Measurements from ENCODE around the gene NOL3. TPM values are rescaled to one million over a fixed set of nuclear protein-coding genes. Genes with fewer than 3 reads are reported as not detected.

The NOL3 gene
- total and polyA plus RNA-seq, 4 donors = 25.3 to 51.9 (median 41.2) TPM

GRCh38 chr16:67186550-67186950 lies 16.2 kb downstream of the NOL3 start:
- no peak for TF ChIP-seq CTCF (IDR thresholded peaks at IDR 0.05; ENCODE audit: control extremely low read depth, extremely low read depth)
- DNase-seq = no peak
- 60 to 61% methylated on average over 5 of the region's 5 CpGs for WGBS, 2 donors
- Histone ChIP-seq H3K4me3 (no peak overlapping the region), H3K36me3 (ENCODE audit: control insufficient read depth in 4 of 4, insufficient read depth in 4 of 4, low read length in 4 of 4) (no peaks in the 10 kb centered on the region), H3K9me3 (ENCODE audit: control insufficient read depth in 4 of 4, insufficient read depth in 3 of 4, low read length in 3 of 4) (no peaks in the 10 kb centered on the region), H3K27me3 (ENCODE audit: control insufficient read depth in 3 of 3, insufficient read depth in 3 of 3, low read length in 2 of 3) (no peaks in the 10 kb centered on the region), H3K4me1 (ENCODE audit: control insufficient read depth in 5 of 5, insufficient read depth in 5 of 5, low read length in 5 of 5) (peaks cover 2 to 36% (median 17%) of the 10 kb centered on the region in 5 donors), H3K9ac (ENCODE audit: insufficient read depth in 1 of 2, low read length in 2 of 2) (no peak overlapping the region), H3K27ac (ENCODE audit: low read depth in 1 of 2, low read length in 1 of 2) (no peak overlapping the region)
- no peak for ATAC-seq (ENCODE audit: insufficient read depth, low FRiP score)

GRCh38 chr16:67187175-67187890 lies 17.0 kb downstream of the NOL3 start:
- H3K36me3 ChIP-seq (ENCODE audit: control insufficient read depth in 4 of 4, insufficient read depth in 4 of 4, low read length in 4 of 4) = no peaks in the 10 kb centered on the region
- WGBS, 2 donors = 86 to 91% methylated on average over 25 to 26 of the region's 26 CpGs
- no peak for DNase-seq
- no peak overlapping the region for H3K27ac ChIP-seq (ENCODE audit: low read depth in 1 of 2, low read length in 1 of 2)
- H3K9ac ChIP-seq (ENCODE audit: insufficient read depth in 1 of 2, low read length in 2 of 2) = no peak overlapping the region
- peaks cover 2 to 38% (median 17%) of the 10 kb centered on the region in 5 donors for H3K4me1 ChIP-seq (ENCODE audit: control insufficient read depth in 5 of 5, insufficient read depth in 5 of 5, low read length in 5 of 5)
- TF ChIP-seq CTCF (IDR thresholded peaks at IDR 0.05; ENCODE audit: control extremely low read depth, extremely low read depth) = no peak
- H3K4me3 ChIP-seq = no peak overlapping the region
- no peaks in the 10 kb centered on the region for H3K27me3 ChIP-seq (ENCODE audit: control insufficient read depth in 3 of 3, insufficient read depth in 3 of 3, low read length in 2 of 3)
- no peaks in the 10 kb centered on the region for H3K9me3 ChIP-seq (ENCODE audit: control insufficient read depth in 4 of 4, insufficient read depth in 3 of 4, low read length in 3 of 4)
- no peak for ATAC-seq (ENCODE audit: insufficient read depth, low FRiP score)

GRCh38 chr16:67188323-67188722 lies 18.0 kb downstream of the NOL3 start:
- ATAC-seq (ENCODE audit: insufficient read depth, low FRiP score) (no peak), DNase-seq (no peak)
- TF ChIP-seq CTCF (IDR thresholded peaks at IDR 0.05; ENCODE audit: control extremely low read depth, extremely low read depth) = no peak
- Histone ChIP-seq H3K4me3 (no peak overlapping the region), H3K9ac (ENCODE audit: insufficient read depth in 1 of 2, low read length in 2 of 2) (no peak overlapping the region), H3K36me3 (ENCODE audit: control insufficient read depth in 4 of 4, insufficient read depth in 4 of 4, low read length in 4 of 4) (no peaks in the 10 kb centered on the region), H3K9me3 (ENCODE audit: control insufficient read depth in 4 of 4, insufficient read depth in 3 of 4, low read length in 3 of 4) (no peaks in the 10 kb centered on the region), H3K4me1 (ENCODE audit: control insufficient read depth in 5 of 5, insufficient read depth in 5 of 5, low read length in 5 of 5) (peaks cover 8 to 38% (median 18%) of the 10 kb centered on the region in 5 donors), H3K27ac (ENCODE audit: low read depth in 1 of 2, low read length in 1 of 2) (no peak overlapping the region), H3K27me3 (ENCODE audit: control insufficient read depth in 3 of 3, insufficient read depth in 3 of 3, low read length in 2 of 3) (no peaks in the 10 kb centered on the region)
- 83 to 85% methylated on average over 4 of the region's 4 CpGs for WGBS, 2 donors

Data from lung (tissue), 12 donors.